Measurements from ENCODE around the gene PRPS1. TPM values are rescaled to one million over a fixed set of nuclear protein-coding genes. Genes with fewer than 3 reads are reported as not detected.

Gene PRPS1
- total RNA-seq (2021) (87.3 and 88.1 TPM in 2 replicates), Bru-seq, nascent RNA (percentile 82 among the genes with signal in this experiment), BruChase-seq, experiment 1, labeled RNA remaining after a 2-hour chase (percentile 78 among the genes with signal in this experiment), BruChase-seq, experiment 2, labeled RNA remaining after a 6-hour chase (percentile 91 among the genes with signal in this experiment)
- long read RNA-seq, transcript PRPS1-204 (7 exons, 2,152 nt), result major isoform, 60 of 69 reads
- long read RNA-seq, partial matches to known transcripts, result 3 of 69 reads
- long read RNA-seq, other reads (novel, unspliced or antisense), result 5 of 69 reads

DNA sequence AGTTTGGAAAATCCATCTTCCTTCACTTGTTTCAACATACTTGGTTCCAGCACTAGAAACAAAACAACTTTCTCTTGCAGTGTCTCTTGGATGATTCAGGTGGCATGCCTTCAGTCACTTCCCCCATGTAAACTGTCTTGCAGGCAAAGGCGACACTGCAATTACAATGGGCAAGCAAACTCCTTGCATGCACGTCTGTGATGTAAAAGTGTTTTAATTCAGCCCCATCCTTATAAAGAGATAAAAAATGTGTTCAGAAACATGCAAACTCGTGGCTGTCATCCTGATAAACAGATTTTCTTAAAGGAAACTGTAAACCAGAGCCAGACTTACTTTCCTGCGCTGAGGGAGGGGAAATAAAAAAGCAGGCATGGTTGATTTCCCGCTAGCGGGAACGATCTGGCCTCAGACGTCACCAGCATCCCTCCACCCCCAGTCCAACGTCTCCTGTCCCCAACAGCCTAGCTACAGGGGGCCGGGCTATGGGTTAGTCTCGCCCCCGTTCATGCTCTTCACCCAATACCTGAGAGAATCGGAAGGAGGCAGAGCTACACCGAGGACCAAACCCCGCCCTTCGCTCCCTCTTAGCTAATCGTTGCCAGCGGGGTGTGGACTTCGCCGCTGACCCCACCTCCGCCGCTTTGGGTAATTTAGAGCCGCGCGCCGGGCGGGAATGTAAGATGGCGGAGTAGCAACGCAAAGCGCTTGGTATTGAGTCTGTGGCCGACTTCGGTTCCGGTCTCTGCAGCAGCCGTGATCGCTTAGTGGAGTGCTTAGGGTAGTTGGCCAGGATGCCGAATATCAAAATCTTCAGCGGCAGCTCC is at the start of gene PRPS1:
PRPS1 (plus strand) TSS at position 673 of the 824 bp plus-strand sequence; CDS start at position 792, 119 bp downstream.
- Histone ChIP-seq H3K36me3 (ENCODE audit: insufficient read depth, low read length, poor library complexity, severe bottlenecking) (no peaks in the 10 kb centered on the region), H3K4me1 (ENCODE audit: insufficient read depth, low read length, poor library complexity, severe bottlenecking) (peaks cover 5% of the 10 kb centered on the region), H3K27ac (ENCODE audit: low read depth, low read length, poor library complexity, severe bottlenecking) (peak within 1 kb of the TSS; percentile 81), H3K4me3 (ENCODE audit: low read depth, low read length, poor library complexity, severe bottlenecking) (peak within 1 kb of the TSS; percentile 66), H3K27me3 (replicated peaks; ENCODE audit: insufficient read depth, low read depth, low read length, poor library complexity) (no peaks in the 10 kb centered on the region), H3K9me3 (ENCODE audit: low read depth, low read length, poor library complexity, severe bottlenecking) (no peaks in the 10 kb centered on the region)
- ChIA-PET CTCF (interaction anchor here (0.5 to 1.1 kb wide), 3 partner anchors 89 to 175 kb away, joined by 3 read pairs; no protein-coding TSS in a partner anchor), POLR2A (ENCODE audit: low non-redundant PET) (interaction anchor here (0.6 kb wide), 1 partner anchor 453 kb away, joined by 3 read pairs; no protein-coding TSS in a partner anchor)
- TF ChIP-seq CTCF (conservative IDR thresholded peaks at IDR 0.05; ENCODE audit: low read depth, low read length) (no peak), EZH2 (IDR thresholded peaks at IDR 0.05; ENCODE audit: borderline replicate concordance, low read depth, low read length, poor library complexity, severe bottlenecking) (no peak)
- DNase-seq (ENCODE audit: low spot score), result peak; percentile 97
- no TSS peak for BruUV-seq (replicated peaks)
- intact Hi-C loops (cut with micrococcal nuclease; ENCODE audit: unreplicated experiment), result no loop called here

DNA sequence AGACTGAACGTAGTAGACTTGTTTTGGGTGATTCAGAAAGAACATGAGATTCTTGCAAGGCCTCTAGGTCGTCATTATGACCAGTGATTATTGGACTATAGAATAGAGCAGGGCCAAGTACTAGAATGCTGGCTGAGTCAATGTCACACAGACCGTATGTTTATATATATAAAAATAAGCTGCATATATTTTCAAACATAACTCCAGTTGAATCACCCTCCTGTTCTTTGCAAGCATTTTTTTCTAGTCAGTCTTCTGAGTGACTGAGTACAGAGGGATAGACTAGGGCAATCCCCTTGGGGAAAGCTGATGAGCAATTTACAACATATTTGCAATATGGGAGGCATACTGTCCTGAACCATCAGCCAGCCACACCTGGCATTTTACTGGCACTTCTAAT is 48.4 kb upstream of the PRPS1 start:
- no peaks in the 10 kb centered on the region for H3K27me3 ChIP-seq (replicated peaks; ENCODE audit: insufficient read depth, low read depth, low read length, poor library complexity)
- TF ChIP-seq EZH2 (IDR thresholded peaks at IDR 0.05; ENCODE audit: borderline replicate concordance, low read depth, low read length, poor library complexity, severe bottlenecking) (no peak), CTCF (conservative IDR thresholded peaks at IDR 0.05; ENCODE audit: low read depth, low read length) (no peak)
- no peak for DNase-seq (ENCODE audit: low spot score)
- H3K27ac ChIP-seq (ENCODE audit: low read depth, low read length, poor library complexity, severe bottlenecking), result no peak overlapping the region
- no peak overlapping the region for H3K4me3 ChIP-seq (ENCODE audit: low read depth, low read length, poor library complexity, severe bottlenecking)
- BruUV-seq (replicated peaks), result no TSS peak
- no peaks in the 10 kb centered on the region for H3K4me1 ChIP-seq (ENCODE audit: insufficient read depth, low read length, poor library complexity, severe bottlenecking)
- H3K36me3 ChIP-seq (ENCODE audit: insufficient read depth, low read length, poor library complexity, severe bottlenecking), result no peaks in the 10 kb centered on the region
- ChIA-PET POLR2A (ENCODE audit: low non-redundant PET) (no interaction called here), CTCF (no interaction called here)
- no peaks in the 10 kb centered on the region for H3K9me3 ChIP-seq (ENCODE audit: low read depth, low read length, poor library complexity, severe bottlenecking)
- intact Hi-C loops (cut with micrococcal nuclease; ENCODE audit: unreplicated experiment), result no loop called here

DNA sequence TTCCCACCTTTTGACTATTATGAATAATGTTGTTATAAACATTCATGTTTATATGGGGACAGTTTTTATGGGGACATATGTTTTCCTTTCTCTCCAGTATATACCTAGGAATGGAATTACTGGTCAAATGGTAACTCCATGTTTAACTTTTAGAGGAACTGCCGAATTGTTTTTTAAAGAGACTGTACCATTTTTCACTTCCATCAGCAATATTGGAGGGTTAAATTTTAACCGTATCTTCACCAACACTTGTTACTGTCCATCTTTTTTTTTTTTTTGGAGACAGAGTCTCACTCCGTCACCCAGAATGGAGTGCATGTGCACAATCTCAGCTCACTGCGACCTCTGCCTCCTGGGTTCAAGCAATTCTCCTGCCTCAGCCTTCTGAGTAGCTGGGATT is 46.4 kb upstream of the PRPS1 start:
- H3K36me3 ChIP-seq (ENCODE audit: insufficient read depth, low read length, poor library complexity, severe bottlenecking), result no peaks in the 10 kb centered on the region
- CTCF ChIA-PET, result no interaction called here
- no peaks in the 10 kb centered on the region for H3K4me1 ChIP-seq (ENCODE audit: insufficient read depth, low read length, poor library complexity, severe bottlenecking)
- POLR2A ChIA-PET (ENCODE audit: low non-redundant PET), result no interaction called here
- H3K9me3 ChIP-seq (ENCODE audit: low read depth, low read length, poor library complexity, severe bottlenecking), result no peaks in the 10 kb centered on the region
- H3K27ac ChIP-seq (ENCODE audit: low read depth, low read length, poor library complexity, severe bottlenecking), result no peak overlapping the region
- intact Hi-C loops (cut with micrococcal nuclease; ENCODE audit: unreplicated experiment), result no loop called here
- H3K4me3 ChIP-seq (ENCODE audit: low read depth, low read length, poor library complexity, severe bottlenecking), result no peak overlapping the region
- H3K27me3 ChIP-seq (replicated peaks; ENCODE audit: insufficient read depth, low read depth, low read length, poor library complexity), result no peaks in the 10 kb centered on the region
- no peak for DNase-seq (ENCODE audit: low spot score)
- no TSS peak for BruUV-seq (replicated peaks)
- TF ChIP-seq CTCF (conservative IDR thresholded peaks at IDR 0.05; ENCODE audit: low read depth, low read length) (no peak), EZH2 (IDR thresholded peaks at IDR 0.05; ENCODE audit: borderline replicate concordance, low read depth, low read length, poor library complexity, severe bottlenecking) (no peak)

Measured in A673 (cell line).